Right lobe of liver (tissue), 6 donors: ENCODE results near the gene CC2D2A. TPM values are rescaled to one million over a fixed set of nuclear protein-coding genes. Genes with fewer than 3 reads are reported as not detected.

Experiments
- ATAC-seq, 4 donors: fragments of 200-7000 bp; cut with Tn5 transposase; one replicate each; pipeline ENCODE4 v1.9.1; 2020; ENCODE audit warnings: mild to moderate bottlenecking in 4 of 4, moderate library complexity in 4 of 4
- DNase-seq, 3 donors: peaks; one replicate each; pipeline ENCODE4 v3.0.0-alpha.2; 2020
- H3K27ac ChIP-seq, 3 donors: fragments of 200-600 bp; one replicate each; pipeline ENCODE4 v1.8.0; 2022
- H3K27me3 ChIP-seq, 2 donors: fragments of 200-600 bp; one replicate each; pipeline ENCODE4 v1.8.0; 2022
- H3K36me3 ChIP-seq, 4 donors: fragments of 200-600 bp; sonication (generic) in 1 of 4; one replicate each; pipeline versions ENCODE4 v1.5.1 to v1.8.0; 2017 to 2022; ENCODE audit warnings: control low read depth in 1 of 4
- H3K4me1 ChIP-seq, 4 donors: fragments of 200-600 bp; sonication (generic) in 1 of 4; one replicate each; pipeline versions ENCODE4 v1.5.1 to v1.8.0; 2017 to 2022; ENCODE audit warnings: control low read depth in 1 of 4
- H3K4me3 ChIP-seq, 3 donors: fragments of 200-600 bp; one replicate each; pipeline ENCODE4 v1.8.0; 2022
- H3K9me3 ChIP-seq, 4 donors: fragments of 200-600 bp; sonication (generic) in 1 of 4; one replicate each; pipeline versions ENCODE4 v1.5.1 to v1.8.0; 2017 to 2022; ENCODE audit warnings: control low read depth in 1 of 4
- POLR2A ChIP-seq: fragments of 450-650 bp; IDR thresholded peaks from one replicate; pipeline ENCODE4 v1.6.1; 2017; ENCODE audit warnings: antibody characterized with exemption, mild to moderate bottlenecking
- WGBS: methylation state at CpG from one replicate; pipeline ENCODE4 v1.1.6; 2018; ENCODE audit warnings: low coverage, low lambda C conversion rate; ENCODE audit not compliant: insufficient coverage; ENCODE audit errors: missing lambda C conversion rate; 5-methylcytosine and 5-hydroxymethylcytosine counted together
- intact Hi-C, 2 donors: fragments of 100-400 bp; cut with DNase I; formaldehyde crosslinking; loops; one replicate each; pipeline versions ENCODE4 v1.11.2 to v1.14.1; 2022
- small RNA-seq, 2 experiments: library from RNA; depleted of rRNA; stranded (forward); fragments of <200 nt; gene quantifications; one replicate each; pipeline ENCODE3, GENCODE V24; 2016
- total RNA-seq, 6 experiments: library from RNA; depleted of rRNA in 2 of 6; stranded (reverse); fragments of >200 nt in 2 of 6; fragmentation: NEBNext Ultra II Directional in 3 of 6; extraction: Animal tissue kit (Norgen Biotek cat#: 25700) in 3 of 6; gene quantifications; one replicate each; pipeline versions ENCODE4 v1.1.0 to v1.2.4, GENCODE V29; 2016 to 2023
- TF ChIP-seq, protein P1 (sequence below), 4 donors: fragments of 200-600 bp in 3 of 4; fragments of 450-650 bp in 1 of 4; IDR thresholded peaks; one replicate each; pipeline versions ENCODE4 v1.5.1 to v1.8.0; 2016 to 2022; ENCODE audit warnings: antibody characterized with exemption in 4 of 4, mild to moderate bottlenecking in 2 of 4
- donor health status: DM: no; HTN: yes; CAD: no.
- donor health status: DM: no; HTN: no; CAD: no.
- donor health status: DM: no; HTN: no; CAD: no.
- donor health status: DM: no; HTN: yes; CAD: no.
- donor health status: DM: no; HTN: yes; CAD: no.

CC2D2A gene
- total RNA-seq, 6 experiments from 2014 or later, result 1.7 to 6.5 (median 3.2) TPM

DNA sequence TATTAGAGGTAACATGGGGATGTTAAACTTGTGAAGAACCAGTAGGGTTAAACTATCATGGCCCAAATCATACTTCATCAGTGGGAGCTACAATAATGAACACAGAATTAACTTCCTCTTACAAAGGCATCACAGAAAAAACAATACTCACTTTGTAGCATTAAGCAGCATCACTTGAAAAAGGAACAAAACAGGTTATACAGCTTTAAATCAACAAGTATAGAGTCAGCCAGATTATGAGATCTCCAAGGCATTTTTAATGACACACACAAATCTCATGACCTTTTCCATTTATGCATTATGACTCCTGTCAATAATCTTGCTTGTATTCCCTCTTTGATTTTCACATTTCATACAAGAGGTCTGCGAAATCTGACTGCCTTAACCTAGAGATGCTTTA, 167.1 kb downstream of the CC2D2A start:
- Histone ChIP-seq H3K9me3 (no peaks in the 10 kb centered on the region), H3K36me3 (peaks cover 0 to 48% (median 10%) of the 10 kb centered on the region in 4 donors), H3K4me1 (no peaks in the 10 kb centered on the region), H3K27me3 (no peaks in the 10 kb centered on the region), H3K4me3 (no peak overlapping the region), H3K27ac (no peak overlapping the region)
- WGBS, result 93% methylated on average over 1 of the region's 1 CpG
- no peak for DNase-seq
- intact Hi-C loops, result no loop called here
- ATAC-seq, result no peak
- TF ChIP-seq POLR2A, result no peak
- TF ChIP-seq, protein P1, sequence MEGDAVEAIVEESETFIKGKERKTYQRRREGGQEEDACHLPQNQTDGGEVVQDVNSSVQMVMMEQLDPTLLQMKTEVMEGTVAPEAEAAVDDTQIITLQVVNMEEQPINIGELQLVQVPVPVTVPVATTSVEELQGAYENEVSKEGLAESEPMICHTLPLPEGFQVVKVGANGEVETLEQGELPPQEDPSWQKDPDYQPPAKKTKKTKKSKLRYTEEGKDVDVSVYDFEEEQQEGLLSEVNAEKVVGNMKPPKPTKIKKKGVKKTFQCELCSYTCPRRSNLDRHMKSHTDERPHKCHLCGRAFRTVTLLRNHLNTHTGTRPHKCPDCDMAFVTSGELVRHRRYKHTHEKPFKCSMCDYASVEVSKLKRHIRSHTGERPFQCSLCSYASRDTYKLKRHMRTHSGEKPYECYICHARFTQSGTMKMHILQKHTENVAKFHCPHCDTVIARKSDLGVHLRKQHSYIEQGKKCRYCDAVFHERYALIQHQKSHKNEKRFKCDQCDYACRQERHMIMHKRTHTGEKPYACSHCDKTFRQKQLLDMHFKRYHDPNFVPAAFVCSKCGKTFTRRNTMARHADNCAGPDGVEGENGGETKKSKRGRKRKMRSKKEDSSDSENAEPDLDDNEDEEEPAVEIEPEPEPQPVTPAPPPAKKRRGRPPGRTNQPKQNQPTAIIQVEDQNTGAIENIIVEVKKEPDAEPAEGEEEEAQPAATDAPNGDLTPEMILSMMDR (IDR thresholded peaks at IDR 0.05), result no peak

DNA sequence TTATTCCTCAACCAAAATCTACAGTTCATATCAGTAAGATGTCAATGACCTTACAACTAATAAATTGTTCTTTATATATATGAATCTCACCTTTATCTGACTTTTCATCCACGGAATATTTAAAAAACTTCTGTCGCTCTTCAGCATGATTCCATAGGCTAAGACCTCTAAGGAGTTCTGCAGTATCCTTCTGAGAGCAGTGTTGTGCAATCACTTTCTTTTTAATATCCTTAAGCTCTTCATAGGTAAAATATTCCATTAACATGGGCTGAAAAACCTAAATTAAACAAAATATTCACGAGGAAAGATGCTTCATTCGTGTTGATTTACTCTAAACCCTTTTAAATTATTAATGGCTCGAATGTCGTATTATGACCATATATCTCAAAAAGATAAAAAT, 168.7 kb downstream of the CC2D2A start:
- intact Hi-C loops, result no loop called here
- ATAC-seq (no peak), DNase-seq (no peak)
- no peak for TF ChIP-seq POLR2A
- TF ChIP-seq, protein P1 (IDR thresholded peaks at IDR 0.05), result no peak
- Histone ChIP-seq H3K27ac (no peak overlapping the region), H3K9me3 (no peaks in the 10 kb centered on the region), H3K27me3 (no peaks in the 10 kb centered on the region), H3K4me1 (no peaks in the 10 kb centered on the region), H3K4me3 (no peak overlapping the region), H3K36me3 (peaks cover 0 to 48% (median 4%) of the 10 kb centered on the region in 4 donors)
- 91% methylated on average over 6 of the region's 6 CpGs for WGBS

DNA sequence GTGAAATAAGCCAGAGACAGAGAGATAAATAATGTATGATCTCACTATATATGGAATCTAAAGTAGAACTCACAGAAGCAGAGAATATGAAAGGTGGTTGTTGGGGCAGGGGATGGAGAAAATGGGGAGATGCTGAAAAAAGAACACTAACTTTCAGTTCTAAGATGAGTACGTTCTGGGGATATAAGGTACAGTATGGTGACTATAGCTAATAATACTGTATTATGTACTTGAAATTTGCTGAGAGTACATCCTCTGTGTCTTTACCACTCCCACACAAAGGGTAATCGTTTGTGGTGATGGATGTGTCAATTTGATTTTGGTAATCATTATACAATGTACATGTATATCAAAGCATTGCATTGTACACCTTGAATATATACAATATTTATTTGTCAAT, 178.9 kb downstream of the CC2D2A start:
- Histone ChIP-seq H3K27ac (no peak overlapping the region), H3K27me3 (no peaks in the 10 kb centered on the region), H3K4me3 (no peak overlapping the region), H3K4me1 (peaks cover 0 to 55% (median 17%) of the 10 kb centered on the region in 4 donors), H3K9me3 (no peaks in the 10 kb centered on the region), H3K36me3 (no peaks in the 10 kb centered on the region)
- DNase-seq (no peak), ATAC-seq (no peak)
- TF ChIP-seq, protein P1 (IDR thresholded peaks at IDR 0.05), result no peak
- TF ChIP-seq POLR2A, result no peak
- whole genome bisulfite sequencing, result 31% methylated on average over 2 of the region's 2 CpGs
- intact Hi-C loops, result no loop called here

GRCh38 chr4:15649914-15650545, 180.3 kb downstream of the CC2D2A start:
- ATAC-seq, result peak; percentile 71 to 83 (median 78)
- DNase-seq, result no peak
- peaks cover 0 to 56% (median 19%) of the 10 kb centered on the region in 4 donors for H3K4me1 ChIP-seq
- H3K36me3 ChIP-seq, result no peaks in the 10 kb centered on the region
- H3K27ac ChIP-seq, result no peak overlapping the region
- H3K9me3 ChIP-seq, result no peaks in the 10 kb centered on the region
- no peaks in the 10 kb centered on the region for H3K27me3 ChIP-seq
- TF ChIP-seq POLR2A, result no peak
- TF ChIP-seq, protein P1 (IDR thresholded peaks at IDR 0.05), result peak; percentile 68 to 77 (median 74)
- 9% methylated on average over 5 of the region's 5 CpGs for WGBS
- no peak overlapping the region for H3K4me3 ChIP-seq
- intact Hi-C loops, result loop anchor here in 1 of 2 donors (5.0 kb wide), 1 partner anchor 173 kb away; no protein-coding TSS in a partner anchor

Small RNA genes within 50 kb of the gene (small RNA-seq; reads per million reads assigned to genes)
- 0 reads per million in 2 experiments for gene AC007016.1

Other genes with a start within 250 kb of the CC2D2A start
- gene C1QTNF7, start 41.8 kb upstream of the CC2D2A start, total RNA-seq, result 1 to 10 TPM in 1 of 6 experiments, under 1 TPM in 5; 0.15 to 1.2 (median 0.27) TPM
- gene FBXL5, start 185.5 kb downstream of the CC2D2A start, total RNA-seq, result 10 to 100 TPM; 38.3 to 59.5 (median 46.8) TPM
- gene FAM200B, start 211.9 kb downstream of the CC2D2A start, total RNA-seq, result 10 to 100 TPM; 11.8 to 20.9 (median 16.7) TPM
- gene BST1, start 233.2 kb downstream of the CC2D2A start, total RNA-seq, result 1 to 10 TPM; 2.7 to 5.3 (median 4.3) TPM